Stimulated activated CD8-positive, alpha-beta memory T cell treated with anti-CD3 and anti-CD28 coated beads, Interleukin-12 subunit alpha, Interleukin-12 subunit beta, amount 100 ng/mL, for 24 hours (primary cell): Measurements from ENCODE around the gene ECHS1.
"Not testable (repeated sequence)": the region's sequence is repeated elsewhere in the genome, so short reads cannot be mapped to it uniquely, and the experiment has no call there.

Experiments used
- DNase-seq: peaks from one replicate; pipeline ENCODE4 v3.0.0-alpha.2; 2020; ENCODE audit errors: extremely low read depth

The ECHS1 gene

GRCh38 chr10:133378251-133379096 lies 5.3 kb upstream of the ECHS1 start:
- no peak for DNase-seq

- DNase-seq: no peak
Observed at GRCh38 chr10:133377818-133378250, 4.7 kb upstream of the ECHS1 start.

GRCh38 chr10:133377025-133377817 lies 4.1 kb upstream of the ECHS1 start:
- no peak for DNase-seq

- not testable (repeated sequence) for DNase-seq
Observed at GRCh38 chr10:133376183-133376582, 3.0 kb upstream of the ECHS1 start.

GRCh38 chr10:133375357-133376115 lies 2.4 kb upstream of the ECHS1 start:
- DNase-seq: no peak

GRCh38 chr10:133372507-133372906 lies 647 bp downstream of the ECHS1 start:
- DNase-seq: no peak

- DNase-seq: no peak
Observed at GRCh38 chr10:133370030-133370786, 2.9 kb downstream of the ECHS1 start.

- DNase-seq: no peak
Observed at GRCh38 chr10:133368153-133368552, 5.0 kb downstream of the ECHS1 start.

GRCh38 chr10:133367461-133367860 lies 5.7 kb downstream of the ECHS1 start:
- not testable (repeated sequence) for DNase-seq

GRCh38 chr10:133366751-133367150 lies 6.4 kb downstream of the ECHS1 start:
- no peak for DNase-seq

GRCh38 chr10:133366130-133366478 lies 7.0 kb downstream of the ECHS1 start:
- no peak for DNase-seq

- no peak for DNase-seq
Observed at GRCh38 chr10:133365461-133366129, 7.6 kb downstream of the ECHS1 start.

GRCh38 chr10:133364645-133365431 lies 8.3 kb downstream of the ECHS1 start:
- no peak for DNase-seq

- no peak for DNase-seq
Observed at GRCh38 chr10:133362846-133363245, 10.3 kb downstream of the ECHS1 start.

- DNase-seq: no peak
Observed at GRCh38 chr10:133361773-133362441, 11.2 kb downstream of the ECHS1 start.

- DNase-seq: no peak
Observed at GRCh38 chr10:133361227-133361626, 11.9 kb downstream of the ECHS1 start.

- no peak for DNase-seq
Observed at GRCh38 chr10:133359972-133360610, 13.1 kb downstream of the ECHS1 start.

- no peak for DNase-seq
Observed at GRCh38 chr10:133359554-133359971, 13.6 kb downstream of the ECHS1 start.

- DNase-seq: no peak
Observed at GRCh38 chr10:133358925-133359310, 14.2 kb downstream of the ECHS1 start.
